Measurements from ENCODE around the gene KDF1. TPM values are rescaled to one million over a fixed set of nuclear protein-coding genes. Genes with fewer than 3 reads are reported as not detected.

Gene KDF1
- total RNA-seq, 4 donors from 2014 or later, result not detected

- WGBS, 2 donors, result 81 to 89% methylated on average over 2 of the region's 2 CpGs
- DNase-seq (ENCODE audit: low spot score in 2 of 2), result no peak
- Histone ChIP-seq H3K9me3 (no peaks in the 10 kb centered on the region), H3K27me3 (no peaks in the 10 kb centered on the region), H3K27ac (no peak overlapping the region), H3K4me1 (no peaks in the 10 kb centered on the region), H3K36me3 (peaks cover 6 to 63% (median 21%) of the 10 kb centered on the region in 3 donors), H3K4me3 (no peak overlapping the region)
- TF ChIP-seq EP300 (IDR thresholded peaks at IDR 0.05), result no peak
- no peak for TF ChIP-seq CTCF (IDR thresholded peaks at IDR 0.05)
- no peak for TF ChIP-seq POLR2A (IDR thresholded peaks at IDR 0.05)
Observed at GRCh38 chr1:26938659-26939025, 21.6 kb downstream of the KDF1 start.

GRCh38 chr1:26938004-26938658, 22.1 kb downstream of the KDF1 start:
- H3K4me3 ChIP-seq, result no peak overlapping the region
- H3K27ac ChIP-seq, result no peak overlapping the region
- WGBS, 2 donors, result 88 to 95% methylated on average over 4 of the region's 4 CpGs
- DNase-seq (ENCODE audit: low spot score in 2 of 2), result no peak
- peaks cover 6 to 61% (median 16%) of the 10 kb centered on the region in 3 donors for H3K36me3 ChIP-seq
- H3K4me1 ChIP-seq, result no peaks in the 10 kb centered on the region
- no peak for TF ChIP-seq CTCF (IDR thresholded peaks at IDR 0.05)
- no peak for TF ChIP-seq POLR2A (IDR thresholded peaks at IDR 0.05)
- no peak for TF ChIP-seq EP300 (IDR thresholded peaks at IDR 0.05)
- no peaks in the 10 kb centered on the region for H3K9me3 ChIP-seq
- H3K27me3 ChIP-seq, result no peaks in the 10 kb centered on the region

GRCh38 chr1:26936823-26937222, 23.4 kb downstream of the KDF1 start:
- Histone ChIP-seq H3K9me3 (no peaks in the 10 kb centered on the region), H3K4me1 (no peaks in the 10 kb centered on the region), H3K27me3 (no peaks in the 10 kb centered on the region), H3K36me3 (peaks cover 3 to 60% (median 12%) of the 10 kb centered on the region in 3 donors), H3K4me3 (no peak overlapping the region), H3K27ac (no peak overlapping the region)
- WGBS, 2 donors, result 76 to 80% methylated on average over 6 of the region's 6 CpGs
- no peak for DNase-seq (ENCODE audit: low spot score in 2 of 2)
- TF ChIP-seq POLR2A (IDR thresholded peaks at IDR 0.05) (no peak), CTCF (IDR thresholded peaks at IDR 0.05) (no peak), EP300 (IDR thresholded peaks at IDR 0.05) (no peak)

DNA sequence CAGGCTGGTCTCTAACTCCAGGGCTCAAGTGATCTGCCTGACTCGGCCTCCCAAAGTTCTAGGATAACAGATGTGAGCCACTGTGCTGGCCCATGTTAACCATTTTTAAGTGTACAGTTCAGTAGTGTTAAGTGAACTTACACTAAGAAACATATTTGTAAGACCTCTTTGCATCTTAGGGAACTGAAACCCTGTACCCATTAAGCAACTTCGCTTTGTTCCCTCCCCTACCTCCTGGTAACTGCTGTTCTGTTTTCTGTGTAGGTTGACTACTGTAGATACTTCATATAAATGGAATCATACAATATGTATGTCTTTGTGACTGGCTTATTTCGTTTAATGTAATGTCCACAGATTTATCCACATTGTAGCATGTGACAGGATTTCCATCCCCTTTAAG, 27.7 kb downstream of the KDF1 start:
- Histone ChIP-seq H3K36me3 (peaks cover 0 to 88% (median 5%) of the 10 kb centered on the region in 3 donors), H3K4me1 (no peaks in the 10 kb centered on the region), H3K27me3 (no peaks in the 10 kb centered on the region), H3K4me3 (no peak overlapping the region), H3K27ac (no peak overlapping the region), H3K9me3 (no peaks in the 10 kb centered on the region)
- DNase-seq (ENCODE audit: low spot score in 2 of 2), result no peak
- WGBS, 2 donors, result 76 to 85% methylated on average over 3 of the region's 3 CpGs
- no peak for TF ChIP-seq CTCF (IDR thresholded peaks at IDR 0.05)
- no peak for TF ChIP-seq EP300 (IDR thresholded peaks at IDR 0.05)
- TF ChIP-seq POLR2A (IDR thresholded peaks at IDR 0.05), result no peak

DNA sequence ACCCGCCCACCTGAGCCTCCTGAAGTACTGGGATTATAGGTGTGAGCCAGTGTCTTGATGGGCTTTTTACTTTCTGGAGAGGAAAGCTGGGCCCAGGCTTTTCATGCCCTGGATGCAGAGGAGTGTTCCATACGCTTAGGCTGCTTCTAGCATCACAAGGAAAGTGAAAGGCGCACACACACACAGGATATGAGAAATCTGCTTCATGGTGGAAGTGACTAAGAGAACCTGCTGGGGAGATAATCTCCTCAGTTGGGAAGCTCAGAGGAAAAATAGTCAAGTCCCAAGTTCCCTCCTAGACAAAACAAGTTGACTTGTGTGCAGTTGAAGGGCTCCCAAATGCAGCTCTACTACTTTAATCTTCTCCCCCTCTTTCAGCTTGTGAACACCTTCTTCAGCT, 36.6 kb downstream of the KDF1 start:
- 88 to 96% methylated on average over 3 of the region's 3 CpGs for WGBS, 2 donors
- Histone ChIP-seq H3K4me3 (no peak overlapping the region), H3K36me3 (peaks cover 0 to 54% (median 12%) of the 10 kb centered on the region in 3 donors), H3K27me3 (no peaks in the 10 kb centered on the region), H3K27ac (no peak overlapping the region), H3K4me1 (peaks cover 0 to 31% (median 19%) of the 10 kb centered on the region in 4 donors), H3K9me3 (no peaks in the 10 kb centered on the region)
- no peak for DNase-seq (ENCODE audit: low spot score in 2 of 2)
- TF ChIP-seq POLR2A (IDR thresholded peaks at IDR 0.05), result no peak
